NCI-H1048 (cell line): ENCODE measurements around the gene GTSE1.

Source experiments
- DNase-seq: peaks from one replicate; lab custom pipeline; 2025; lab: John Stamatoyannopoulos, UW

GTSE1 gene

DNA sequence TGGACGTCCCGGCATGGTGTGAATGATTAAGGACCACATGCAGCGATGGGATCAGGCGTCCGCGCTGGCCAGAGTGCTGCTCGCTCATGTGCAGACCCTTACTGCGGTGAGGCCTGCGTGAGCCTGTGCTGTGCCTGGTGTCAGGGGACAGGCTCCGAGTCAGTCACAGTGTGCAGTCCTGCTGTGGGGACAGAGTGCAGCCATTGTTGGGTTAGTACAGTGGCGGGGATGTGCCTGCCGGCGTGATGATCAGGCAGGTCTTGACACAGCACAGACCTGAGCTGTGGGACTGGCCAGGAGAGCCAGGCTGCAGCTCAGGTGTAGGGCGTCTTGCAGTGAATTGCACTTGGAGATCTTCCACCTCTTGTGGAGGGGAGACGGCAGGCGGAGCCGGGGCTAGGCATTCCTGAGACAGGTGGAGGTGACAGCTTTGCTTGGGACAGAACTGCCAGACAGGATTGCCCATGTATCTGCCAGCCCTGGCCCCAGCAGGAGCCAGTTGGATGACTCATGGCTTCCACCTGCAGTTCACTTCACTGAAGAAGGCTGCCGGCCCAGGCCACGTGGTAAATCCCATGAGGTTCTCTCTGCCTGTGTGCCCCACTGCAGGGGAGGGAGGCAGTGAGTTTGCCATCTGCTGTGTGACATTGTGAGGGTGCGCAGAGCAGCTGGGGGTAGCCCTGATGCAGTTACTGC lies 56.2 kb downstream of the GTSE1 start:
- DNase-seq = no peak

DNA sequence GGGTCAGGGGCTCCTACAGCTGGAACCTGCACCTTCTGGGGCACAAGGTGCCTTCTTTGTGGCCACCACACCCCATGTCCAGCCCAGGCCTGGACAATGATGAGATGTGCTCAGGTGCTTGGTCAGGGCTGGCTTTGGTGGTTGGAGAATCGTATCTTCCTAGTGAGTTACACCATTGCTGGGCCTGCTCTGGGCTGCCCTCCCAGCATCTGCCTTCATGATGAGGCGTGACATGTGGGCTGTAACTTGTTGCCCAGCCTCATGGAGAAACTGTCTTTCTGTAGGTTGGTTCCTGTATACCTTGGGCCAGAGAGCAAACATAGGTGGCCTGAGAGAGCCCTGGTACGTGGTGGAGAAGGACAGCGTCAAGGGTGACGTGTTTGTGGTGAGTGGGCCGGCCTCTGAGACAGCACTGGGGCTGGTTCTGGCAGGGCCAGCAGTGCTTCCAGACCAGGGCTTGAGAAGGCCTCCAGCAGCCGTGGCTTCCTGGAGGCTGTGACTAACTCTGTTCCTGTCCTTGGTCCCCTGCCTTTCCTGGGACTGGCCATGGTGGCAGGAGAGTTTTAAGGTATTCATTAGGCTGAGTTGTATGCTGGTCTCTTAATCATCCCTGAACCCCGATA lies 56.9 kb downstream of the GTSE1 start:
- no peak for DNase-seq

DNA sequence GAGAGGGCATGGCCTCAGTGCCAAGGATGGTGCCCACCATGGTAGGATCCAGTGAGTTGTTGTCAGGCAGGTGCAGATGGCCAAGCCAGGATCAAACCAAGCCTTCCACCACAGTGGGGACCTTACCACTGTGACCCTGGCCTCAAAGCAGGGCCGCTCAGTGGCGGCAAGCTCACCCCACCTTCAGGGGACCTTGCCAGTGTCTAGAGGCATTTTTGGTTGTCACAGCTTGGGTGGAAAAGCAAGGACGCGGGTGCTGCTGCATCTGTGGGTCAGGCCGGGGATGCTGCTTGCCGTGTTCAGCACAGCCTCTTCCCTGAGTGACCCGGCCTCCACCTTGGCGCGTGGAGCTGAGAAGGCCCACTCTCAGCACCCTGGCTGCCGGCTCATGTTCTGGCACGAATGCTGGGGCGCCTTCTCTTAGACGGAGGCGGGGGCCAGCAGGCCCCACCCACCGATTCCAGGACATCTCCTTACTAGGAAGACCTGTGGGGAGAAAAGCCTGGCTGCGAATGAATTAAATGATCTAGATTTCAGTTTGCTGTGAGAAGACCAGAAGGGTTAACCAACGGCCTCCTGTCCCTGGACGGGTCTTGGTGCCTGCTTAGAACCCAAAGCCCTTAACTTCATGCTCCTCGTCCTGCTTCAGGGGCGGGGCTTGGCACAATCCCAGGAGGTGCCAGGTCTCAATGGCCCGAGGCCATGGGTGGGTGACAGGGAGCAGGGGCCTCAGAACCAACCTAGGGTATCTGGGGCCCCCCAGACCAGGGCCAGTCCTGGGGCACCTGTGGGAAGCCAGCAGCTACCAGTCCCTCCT lies 57.7 kb downstream of the GTSE1 start:
- no peak for DNase-seq

DNA sequence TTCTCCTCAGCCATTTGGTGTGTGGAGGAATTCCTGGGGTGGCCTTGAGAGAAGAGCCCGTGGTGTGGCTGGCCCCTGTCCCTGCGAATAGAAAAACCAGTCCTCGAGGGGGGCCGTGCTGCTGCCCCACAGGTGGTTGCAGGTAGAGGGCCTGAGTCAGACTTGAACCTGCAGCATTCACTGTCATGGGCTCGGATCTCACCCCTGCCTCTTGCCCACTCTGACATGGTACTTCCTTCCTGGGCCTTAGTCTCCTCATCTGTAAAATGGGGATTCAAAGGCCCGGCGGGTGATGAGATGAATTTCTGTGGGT lies 58.3 kb downstream of the GTSE1 start:
- no peak for DNase-seq

DNA sequence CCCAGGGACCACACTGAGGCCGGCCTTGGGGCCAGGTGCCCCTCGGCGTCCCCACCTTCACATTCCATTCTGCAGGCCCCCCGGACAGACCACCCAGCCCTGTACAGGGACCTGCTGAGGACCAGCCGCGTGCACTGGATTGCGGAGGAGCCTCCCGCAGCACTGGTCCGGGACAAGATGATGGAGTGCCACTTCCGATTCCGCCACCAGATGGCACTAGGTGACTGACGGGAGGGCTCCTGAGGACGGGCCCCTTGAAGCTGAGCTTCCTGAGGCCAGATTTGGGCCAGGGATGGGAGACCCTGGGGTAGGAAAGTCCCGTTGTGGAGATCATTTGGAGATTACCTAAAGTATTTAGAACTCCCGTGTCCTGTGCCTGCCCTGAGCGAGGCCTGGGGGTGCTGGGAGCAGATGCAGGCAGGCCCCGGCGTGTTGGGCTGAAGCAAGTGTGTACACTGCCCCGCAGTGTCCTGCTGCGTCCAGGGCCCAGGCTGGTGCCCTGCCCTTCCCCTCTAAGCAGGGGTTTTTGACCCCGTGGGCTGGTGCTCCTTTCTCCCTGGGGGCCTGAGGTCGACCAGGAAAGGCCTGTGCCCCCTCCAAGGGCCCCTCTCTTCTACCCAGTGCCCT lies 58.8 kb downstream of the GTSE1 start:
- peak; percentile 21 for DNase-seq

DNA sequence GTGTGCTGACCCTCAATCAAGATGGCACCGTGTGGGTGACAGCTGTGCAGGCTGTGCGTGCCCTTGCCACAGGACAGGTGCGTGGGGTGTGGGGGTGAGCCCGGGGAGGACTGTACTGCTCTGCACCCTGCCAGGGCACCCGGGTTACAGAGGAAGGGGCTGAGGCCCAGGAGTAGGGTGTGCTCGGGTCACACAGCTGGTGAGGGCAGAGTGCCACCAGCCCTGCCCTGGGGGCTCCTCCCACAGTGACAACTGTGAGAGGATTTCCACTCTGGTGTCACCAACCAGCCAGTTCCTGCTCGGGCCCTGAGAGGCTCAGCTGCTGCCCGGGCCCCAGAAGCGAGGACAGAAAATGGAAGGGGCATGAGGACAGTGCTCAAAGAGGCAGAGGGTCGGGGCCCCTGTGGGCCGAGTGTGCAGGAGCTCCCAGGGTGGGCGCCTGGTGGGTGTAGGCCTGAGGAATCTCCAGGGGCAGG lies 59.4 kb downstream of the GTSE1 start:
- DNase-seq = no peak

DNA sequence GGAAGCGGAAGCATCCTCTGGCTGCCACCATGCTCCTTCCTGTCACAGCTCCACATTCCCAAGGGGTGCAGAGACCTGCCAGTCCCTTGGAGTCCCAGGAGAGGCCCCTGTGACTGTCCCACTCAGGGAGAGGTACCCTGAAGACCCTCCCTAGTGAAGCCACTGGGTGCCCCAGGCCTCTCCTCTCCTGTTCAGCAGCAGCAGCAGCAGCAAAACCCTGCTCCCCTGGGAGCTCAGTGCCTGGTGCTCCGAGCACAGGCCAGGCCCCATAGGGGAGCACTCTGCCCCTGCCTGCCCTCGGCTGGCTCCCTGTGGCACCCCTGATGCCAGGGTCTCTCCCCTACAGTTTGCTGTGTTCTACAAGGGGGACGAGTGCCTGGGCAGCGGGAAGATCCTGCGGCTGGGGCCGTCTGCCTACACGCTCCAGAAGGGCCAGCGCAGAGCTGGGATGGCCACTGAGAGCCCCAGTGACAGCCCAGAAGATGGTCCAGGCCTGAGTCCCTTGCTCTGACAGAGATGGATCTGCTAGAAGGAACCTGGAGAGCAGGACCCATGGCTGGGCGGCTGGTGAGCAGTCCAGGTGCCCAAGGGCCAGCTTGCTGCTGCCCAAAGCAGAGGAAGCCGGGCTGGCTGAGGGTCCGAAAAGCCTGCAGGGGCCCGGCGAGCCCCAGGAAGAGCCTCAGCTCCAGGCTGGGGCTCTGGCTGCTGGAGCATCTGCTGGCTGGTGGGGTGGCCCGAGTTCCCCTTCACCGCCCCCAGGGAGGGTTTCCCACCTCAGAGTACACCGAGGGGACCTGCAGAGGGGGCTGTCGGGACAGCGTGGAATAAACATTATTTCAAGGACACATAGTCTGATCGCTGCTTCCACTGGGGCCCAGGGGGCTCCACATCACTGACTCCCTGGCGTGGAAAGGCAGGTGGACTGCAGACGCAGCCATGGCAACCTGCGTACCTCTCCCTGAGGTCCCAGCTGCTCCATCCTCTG lies 60.1 kb downstream of the GTSE1 start:
- no peak for DNase-seq

DNA sequence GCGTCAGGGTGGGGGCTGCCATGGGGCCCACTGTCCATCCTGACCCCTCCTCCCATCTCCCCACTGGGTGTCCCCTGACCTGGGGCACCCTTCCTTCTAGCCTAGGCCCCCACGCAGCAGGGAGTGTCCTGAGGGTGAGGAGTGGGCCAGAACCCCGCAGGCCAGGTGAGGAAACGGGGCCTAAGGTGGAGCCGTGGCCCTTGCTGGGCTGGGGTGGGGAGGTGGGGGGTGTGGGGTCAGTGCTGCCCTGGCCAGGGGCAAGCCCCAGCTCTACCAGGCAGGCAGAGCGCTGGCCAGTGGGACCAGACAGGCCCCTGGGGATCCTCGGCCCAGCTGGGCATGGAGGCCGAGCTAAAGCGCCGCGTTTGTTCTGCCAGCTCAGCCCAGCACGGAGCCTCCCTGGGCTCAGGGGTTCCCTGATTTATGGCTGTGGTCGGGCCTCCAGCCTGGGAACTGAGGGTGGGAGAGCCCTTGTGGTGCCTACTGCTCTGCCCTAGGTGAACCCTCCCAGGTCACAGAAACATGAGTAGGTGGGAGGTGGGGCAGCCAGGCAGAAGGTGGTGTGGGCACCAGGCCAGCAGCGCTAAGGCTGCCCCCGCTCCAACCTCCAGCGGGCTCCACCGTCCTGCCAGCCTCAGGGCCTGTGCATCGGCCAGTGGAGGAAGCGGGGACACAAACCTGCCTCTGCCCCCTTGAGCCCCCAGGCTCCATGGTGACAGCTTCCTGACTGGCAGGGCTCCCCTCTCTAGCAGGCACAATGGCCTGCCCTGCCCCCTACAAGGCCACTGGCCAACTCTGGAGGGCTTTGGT lies 61.2 kb downstream of the GTSE1 start:
- no peak for DNase-seq

DNA sequence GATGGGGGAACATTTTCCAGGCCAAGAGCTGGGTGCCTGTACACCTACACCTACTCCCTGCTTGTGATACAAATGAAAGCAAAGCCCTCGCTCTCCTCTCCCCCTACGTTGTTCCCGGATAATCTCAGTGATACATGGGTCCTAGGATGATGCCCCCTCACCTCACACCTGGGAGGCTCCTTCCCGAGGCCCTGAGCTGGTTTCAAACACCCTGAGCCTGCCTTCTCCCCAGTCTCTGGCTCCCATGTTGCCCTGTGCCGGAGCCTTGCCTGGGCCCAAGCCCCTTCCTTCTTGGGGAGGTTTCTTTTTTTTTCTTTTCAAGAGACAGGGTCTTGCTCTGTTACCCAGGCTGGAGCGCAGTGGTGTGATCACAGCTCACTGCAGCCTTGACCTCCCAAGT lies 62.1 kb downstream of the GTSE1 start:
- no peak for DNase-seq

DNA sequence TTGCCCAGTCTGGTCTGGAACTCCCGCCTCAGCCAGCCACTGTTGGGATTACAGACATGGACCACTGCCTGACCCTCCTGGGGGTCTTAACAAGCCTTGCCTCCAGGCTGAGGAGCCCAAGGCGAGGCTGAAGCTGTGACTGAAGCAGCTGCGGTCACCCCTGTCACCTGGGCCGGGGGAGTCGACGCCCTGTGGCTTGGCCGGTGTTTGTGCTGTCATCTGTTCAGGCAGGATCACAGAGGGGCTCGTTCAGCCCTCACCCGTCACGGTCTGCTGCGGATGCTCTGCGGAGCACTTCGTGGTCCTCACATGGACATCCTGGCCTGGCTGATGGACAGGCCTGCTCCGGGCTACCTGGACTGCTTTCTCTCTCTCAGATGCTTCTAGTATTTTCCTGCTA lies 62.7 kb downstream of the GTSE1 start:
- DNase-seq = no peak

DNA sequence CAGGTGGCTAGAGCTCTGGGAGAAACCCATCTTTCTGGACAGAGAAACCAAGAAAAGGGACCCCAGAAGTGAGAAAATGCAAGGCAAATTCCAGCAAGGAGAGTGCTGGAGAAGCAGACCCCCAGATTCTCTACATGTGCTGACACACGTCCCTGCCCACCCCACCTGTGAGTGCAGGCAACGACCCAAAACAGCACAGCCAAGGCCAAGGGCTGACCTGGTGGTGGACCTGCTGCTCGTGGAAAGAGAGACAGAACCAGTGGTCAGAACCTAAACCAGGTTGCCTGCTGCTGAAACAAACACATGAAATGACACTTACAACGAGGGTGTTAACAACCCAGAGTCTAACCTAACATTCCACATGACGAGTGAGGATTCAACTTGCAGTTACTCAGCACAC lies 63.4 kb downstream of the GTSE1 start:
- no peak for DNase-seq

DNA sequence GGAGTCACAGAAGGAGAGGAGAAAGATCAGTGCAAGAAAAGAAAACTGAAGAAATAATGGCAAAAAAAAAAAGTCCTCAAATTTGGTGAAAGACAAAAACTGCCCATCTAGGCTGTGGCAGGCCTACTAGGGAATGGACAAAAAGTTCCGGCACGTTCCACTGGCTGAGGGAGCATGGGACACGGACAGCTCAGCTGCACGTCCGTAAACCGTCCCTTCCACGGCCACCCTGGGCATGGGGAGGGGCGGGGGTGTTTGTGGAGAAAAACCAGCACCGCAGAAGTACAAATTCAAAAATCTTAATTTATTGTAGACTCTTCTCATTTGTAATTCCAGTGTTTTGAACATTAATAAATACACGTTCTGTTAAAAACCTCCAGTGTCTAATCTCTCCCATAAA lies 64.2 kb downstream of the GTSE1 start:
- no peak for DNase-seq

DNA sequence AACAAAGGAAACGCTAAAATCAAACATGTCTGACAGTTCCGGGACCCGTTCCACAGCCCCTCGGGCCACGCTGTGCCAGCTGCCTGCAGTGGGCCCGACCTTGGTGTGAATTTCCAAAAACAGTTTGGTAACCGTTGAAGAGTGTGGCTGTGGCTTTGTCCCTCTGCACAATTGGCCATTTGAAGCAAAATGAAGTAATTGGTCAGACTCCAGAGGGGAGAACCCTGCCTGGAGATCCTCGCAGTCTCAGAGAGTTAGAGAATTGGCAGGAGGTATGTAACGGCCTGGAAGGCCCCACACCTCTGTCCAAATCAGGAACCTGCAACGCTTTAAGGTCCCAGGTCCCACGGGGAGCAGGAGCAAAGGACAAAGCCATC lies 65.1 kb downstream of the GTSE1 start:
- no peak for DNase-seq

DNA sequence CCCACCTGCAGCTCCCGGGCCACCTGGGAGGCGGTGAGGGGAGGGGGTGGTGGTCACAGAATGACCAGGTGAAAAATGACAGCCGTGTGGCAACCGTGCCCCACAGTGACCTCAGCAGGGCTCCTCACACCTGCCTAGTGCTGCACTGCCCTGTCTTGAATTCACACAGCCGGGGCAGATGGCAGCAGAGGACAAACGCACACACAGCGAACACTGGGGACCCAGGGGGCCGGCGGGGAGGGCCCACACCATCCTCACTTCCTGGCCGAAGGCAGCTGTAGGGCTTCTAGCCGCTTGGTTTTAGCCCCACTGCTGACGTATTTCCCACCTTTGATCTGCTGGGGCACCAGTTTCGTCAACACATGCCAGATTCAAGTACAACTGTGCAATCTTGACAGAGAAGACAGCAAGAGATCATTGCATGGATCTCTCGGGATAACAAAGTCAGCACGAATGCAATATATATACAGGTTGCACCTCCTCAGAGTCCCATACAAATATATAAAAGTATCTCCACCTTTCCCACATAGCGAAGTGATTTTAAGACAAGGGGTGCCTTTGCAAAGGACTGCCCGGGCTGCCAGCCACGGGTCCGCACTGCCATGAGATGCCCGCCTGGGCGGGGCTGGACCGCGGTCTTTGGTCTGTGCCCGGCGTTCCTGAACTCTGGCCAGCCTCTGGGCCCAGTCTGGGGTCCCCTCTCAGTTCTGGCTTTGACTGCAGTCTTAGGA lies 65.7 kb downstream of the GTSE1 start:
- no peak for DNase-seq

DNA sequence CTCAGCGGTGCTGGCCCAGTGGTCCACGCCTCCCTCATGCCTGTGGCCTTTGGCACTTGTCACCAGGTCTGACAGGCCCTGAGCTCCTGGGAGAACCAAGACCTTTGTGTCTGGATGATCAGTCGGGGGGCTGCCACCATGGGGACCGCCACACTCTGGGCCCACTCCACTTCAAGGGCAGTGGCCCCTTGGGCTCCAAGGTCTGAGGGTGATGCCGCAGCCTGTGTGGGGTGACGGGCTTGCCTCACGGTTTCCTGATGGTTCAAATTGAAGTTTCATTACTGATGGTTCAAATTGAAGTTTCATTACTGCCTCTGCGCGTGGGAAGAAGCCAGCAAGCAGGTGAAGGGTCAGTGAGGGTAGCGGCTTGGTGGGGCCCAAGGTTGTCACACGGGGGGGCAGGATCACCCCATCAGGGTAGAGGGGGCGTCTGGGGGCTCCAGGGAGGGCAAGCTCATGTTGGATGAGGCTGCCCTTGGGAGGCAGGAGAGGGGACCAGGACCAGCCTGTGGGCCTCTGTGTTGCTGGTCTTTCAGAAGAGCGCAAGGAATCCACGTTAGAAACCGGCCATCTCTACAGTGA lies 66.4 kb downstream of the GTSE1 start:
- no peak for DNase-seq

DNA sequence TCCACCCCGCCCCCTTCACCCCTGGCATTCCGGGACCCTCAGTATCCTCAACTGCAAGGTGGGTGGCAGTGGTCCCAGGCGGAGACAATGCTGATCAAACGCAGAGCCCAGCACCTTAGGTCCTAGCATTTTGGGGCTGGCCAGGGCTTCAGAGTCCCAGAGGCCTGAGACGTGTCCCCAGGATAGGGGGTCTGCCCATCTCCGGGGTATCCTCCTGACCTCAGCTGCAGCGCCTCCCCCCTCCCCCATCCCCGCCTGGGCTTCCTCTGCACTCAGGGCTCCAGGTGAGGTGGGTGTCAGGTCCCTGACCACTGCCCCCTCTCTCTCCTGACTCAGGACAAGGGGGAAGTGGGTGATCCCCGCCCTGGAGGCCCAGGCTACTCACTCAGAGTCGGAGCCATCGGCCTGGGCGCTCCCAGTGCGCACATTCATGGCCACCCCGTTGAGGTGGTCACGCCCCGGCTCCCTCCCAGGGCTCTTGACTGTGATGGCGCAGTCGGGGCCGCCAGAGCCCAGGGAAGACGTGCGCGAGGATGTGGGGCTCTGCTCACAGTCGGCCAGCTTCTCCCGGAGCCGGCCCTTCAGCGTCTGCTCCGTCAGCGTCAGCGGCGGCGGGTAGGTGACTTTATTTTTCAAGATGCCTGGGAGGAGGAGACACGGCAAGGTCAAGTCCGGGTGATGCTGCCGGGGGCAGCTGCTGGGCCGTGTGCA lies 67.1 kb downstream of the GTSE1 start:
- DNase-seq = no peak

DNA sequence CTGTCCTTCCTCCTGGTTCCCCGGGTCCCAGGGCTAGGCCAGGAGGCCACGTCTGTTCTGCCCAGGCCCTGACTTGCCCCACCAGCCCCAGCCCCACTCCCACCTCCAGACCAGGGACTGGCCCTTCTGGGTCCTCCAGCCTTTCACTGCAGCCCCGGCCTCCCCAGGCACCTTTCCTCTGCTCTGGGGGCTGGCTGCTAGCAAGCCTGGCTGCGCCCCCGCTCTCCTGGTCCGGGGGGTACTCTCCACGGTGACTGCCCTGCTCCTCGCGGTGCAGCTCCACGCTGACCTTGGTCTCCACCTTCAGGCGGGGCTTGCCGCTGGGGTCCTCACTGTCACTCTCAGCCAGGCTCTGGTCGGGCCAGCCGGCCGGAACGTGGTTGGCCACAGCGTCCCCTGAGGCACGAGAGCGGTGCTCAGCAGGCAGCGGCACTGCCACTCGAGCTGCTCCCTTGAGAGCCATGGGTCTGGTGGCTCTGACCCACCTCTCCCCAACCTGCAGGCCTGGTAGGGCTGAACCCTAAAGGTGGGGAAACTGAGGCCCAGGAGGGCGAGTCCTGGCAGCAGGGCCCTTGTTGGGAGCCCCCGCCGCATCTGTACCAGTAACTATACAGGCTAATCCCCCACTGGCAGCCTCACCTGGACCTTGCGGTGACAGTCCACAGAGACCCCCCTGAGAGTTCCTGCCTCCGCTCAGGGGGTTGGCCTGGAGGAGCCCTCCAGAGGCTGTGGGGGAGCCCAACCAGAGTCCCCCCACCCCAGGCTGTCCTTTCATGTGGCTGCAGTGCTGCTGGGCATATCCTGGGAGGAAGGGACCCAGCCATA lies 67.9 kb downstream of the GTSE1 start:
- DNase-seq = no peak

DNA sequence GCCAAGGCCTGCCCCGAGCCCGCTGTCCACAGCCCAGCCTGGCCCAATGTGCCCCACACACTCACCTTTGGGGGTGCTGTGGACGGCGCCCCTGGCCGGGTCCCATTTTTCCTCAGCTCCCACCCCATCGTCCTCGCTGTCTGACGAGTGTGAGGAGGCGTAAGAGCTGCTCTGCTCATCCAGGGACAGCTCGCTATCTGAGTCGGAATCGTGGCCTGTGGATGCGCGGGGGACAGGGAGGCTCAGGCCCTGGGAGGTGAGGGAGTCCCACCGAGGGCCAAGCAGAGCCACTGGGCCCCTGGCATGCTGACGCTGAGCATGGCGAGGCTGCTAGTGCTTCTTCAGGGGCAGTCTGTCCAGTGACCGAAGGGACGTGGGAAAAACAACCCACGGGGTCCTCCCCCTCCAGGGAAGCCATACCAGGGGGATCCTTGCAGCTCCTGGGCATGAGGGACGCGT lies 68.5 kb downstream of the GTSE1 start:
- no peak for DNase-seq
